Stimulated activated CD8-positive, alpha-beta memory T cell treated with anti-CD3 and anti-CD28 coated beads, Interleukin-15, amount 100 ng/mL, for 24 hours (primary cell): ENCODE measurements around the gene NBPF19.
"Not testable (repeated sequence)": the region's sequence is repeated elsewhere in the genome, so short reads cannot be mapped to it uniquely, and the experiment has no call there.

Source experiments
- DNase-seq: peaks from one replicate; pipeline ENCODE4 v3.0.0-alpha.2; 2020; ENCODE audit warnings: low read depth

Gene NBPF19

GRCh38 chr1:149474745-149475144 is at the start of gene NBPF19:
Gene NBPF19, plus strand, starts transcription at chr1:149475045. Its CDS starts 888 bp downstream, at chr1:149475933.
- DNase-seq = not testable (repeated sequence)

- not testable (repeated sequence) for DNase-seq
These were observed 46.5 kb upstream of the NBPF19 start for GRCh38 chr1:149428317-149428716.

GRCh38 chr1:149445451-149445850 is 29.4 kb upstream of the NBPF19 start:
- not testable (repeated sequence) for DNase-seq

- DNase-seq = not testable (repeated sequence)
These were observed 22.6 kb upstream of the NBPF19 start for GRCh38 chr1:149452196-149452595.

GRCh38 chr1:149452652-149453051 is 22.2 kb upstream of the NBPF19 start:
- not testable (repeated sequence) for DNase-seq

GRCh38 chr1:149558350-149558825 is 83.5 kb downstream of the NBPF19 start:
- DNase-seq = peak; percentile 45

- not testable (repeated sequence) for DNase-seq
These were observed 87.0 kb downstream of the NBPF19 start for GRCh38 chr1:149561806-149562205.

- not testable (repeated sequence) for DNase-seq
These were observed 90.6 kb downstream of the NBPF19 start for GRCh38 chr1:149565485-149565884.

GRCh38 chr1:149572763-149573162 is 97.9 kb downstream of the NBPF19 start:
- DNase-seq = not testable (repeated sequence)

GRCh38 chr1:149585592-149585991 is 110.7 kb downstream of the NBPF19 start:
- not testable (repeated sequence) for DNase-seq
